ENCODE results near the gene PITX3.

Gene PITX3

GRCh38 chr10:102185811-102186527, 55.3 kb downstream of the PITX3 start:
- no peak for DNase-seq (ENCODE audit: low read depth in 4 of 4, low spot score in 1 of 4)

GRCh38 chr10:102185272-102185671, 56.0 kb downstream of the PITX3 start:
- no peak for DNase-seq (ENCODE audit: low read depth in 4 of 4, low spot score in 1 of 4)

DNA sequence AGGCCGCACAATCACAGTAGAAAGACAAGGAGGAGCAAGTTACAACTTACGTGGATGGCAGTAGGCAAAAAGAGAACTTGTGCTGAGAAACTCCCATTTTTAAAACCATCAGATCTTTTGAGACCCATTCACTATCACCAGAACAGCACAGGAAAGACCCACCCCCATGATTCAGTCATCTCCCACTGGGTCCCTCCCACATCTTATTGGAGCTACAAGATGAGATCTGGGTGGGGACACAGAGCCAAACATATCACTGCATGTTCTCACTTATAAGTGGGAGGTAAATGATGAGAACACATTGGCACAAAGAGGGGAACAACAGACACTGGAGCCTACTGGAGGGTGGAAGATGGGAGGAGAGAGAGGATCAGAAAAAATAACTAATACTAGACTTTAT, 56.7 kb downstream of the PITX3 start:
- DNase-seq (ENCODE audit: low read depth in 4 of 4, low spot score in 1 of 4): no peak

All from stimulated activated CD4-positive, alpha-beta T cell treated with anti-CD3 and anti-CD28 coated beads, Interleukin-1b, Interleukin-23, amount 100 ng/mL, for 24 hours (primary cell).